ENCODE results near the gene NRCAM. TPM values are rescaled to one million over a fixed set of nuclear protein-coding genes. Genes with fewer than 3 reads are reported as not detected.

Gene NRCAM
- total and polyA plus RNA-seq, 10 of the 15 experiments (the other 5 are each of a cell fraction or from before 2014, with no cell fraction given) = 0.30 to 2.0 (median 1.0) TPM

DNA sequence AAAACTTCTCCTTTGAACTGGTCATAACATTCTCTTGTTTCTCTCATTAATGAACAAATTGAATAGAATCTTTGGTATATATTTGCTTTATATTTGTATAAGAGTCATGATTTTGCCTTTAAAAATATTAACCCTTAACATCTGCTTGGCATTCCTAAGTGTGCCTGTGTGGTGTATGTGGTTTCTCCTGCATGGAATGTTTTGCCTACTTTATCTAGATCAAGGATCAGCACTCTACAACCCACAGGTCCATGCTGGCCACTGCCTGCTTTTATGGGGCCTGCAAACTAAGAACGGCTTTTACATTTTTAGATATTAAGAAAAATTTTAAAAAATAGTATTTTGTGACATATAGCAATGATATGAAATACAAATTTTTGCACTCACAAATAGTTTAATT is 321.8 kb downstream of the NRCAM start:
- in situ Hi-C loops (cut with MboI) = no loop called here
- FAIRE-seq (no peak), ATAC-seq (no peak), DNase-seq (ENCODE audit: low read depth, low spot score) (no peak)
- no peak overlapping the region for H3K4me2 ChIP-seq (ENCODE audit: control insufficient read depth, insufficient read depth)
- no peak overlapping the region for H3K9ac ChIP-seq (ENCODE audit: control insufficient read depth, insufficient read depth, low read length)
- TF ChIP-seq IKZF2 (IDR thresholded peaks at IDR 0.05) = no peak
- no peak for TF ChIP-seq EGR1 (IDR thresholded peaks at IDR 0.05; ENCODE audit: borderline replicate concordance in 1 of 2, low read depth in 2 of 2, low read length in 2 of 2)
- TF ChIP-seq NFYB (IDR thresholded peaks at IDR 0.05; ENCODE audit: insufficient read depth, low read depth, low read length) = no peak
- TF ChIP-seq SREBF2 (IDR thresholded peaks at IDR 0.05; ENCODE audit: low read length) = no peak
- no peak for TF ChIP-seq MXI1 (IDR thresholded peaks at IDR 0.05; ENCODE audit: low read depth, low read length)
- TF ChIP-seq, protein P1, sequence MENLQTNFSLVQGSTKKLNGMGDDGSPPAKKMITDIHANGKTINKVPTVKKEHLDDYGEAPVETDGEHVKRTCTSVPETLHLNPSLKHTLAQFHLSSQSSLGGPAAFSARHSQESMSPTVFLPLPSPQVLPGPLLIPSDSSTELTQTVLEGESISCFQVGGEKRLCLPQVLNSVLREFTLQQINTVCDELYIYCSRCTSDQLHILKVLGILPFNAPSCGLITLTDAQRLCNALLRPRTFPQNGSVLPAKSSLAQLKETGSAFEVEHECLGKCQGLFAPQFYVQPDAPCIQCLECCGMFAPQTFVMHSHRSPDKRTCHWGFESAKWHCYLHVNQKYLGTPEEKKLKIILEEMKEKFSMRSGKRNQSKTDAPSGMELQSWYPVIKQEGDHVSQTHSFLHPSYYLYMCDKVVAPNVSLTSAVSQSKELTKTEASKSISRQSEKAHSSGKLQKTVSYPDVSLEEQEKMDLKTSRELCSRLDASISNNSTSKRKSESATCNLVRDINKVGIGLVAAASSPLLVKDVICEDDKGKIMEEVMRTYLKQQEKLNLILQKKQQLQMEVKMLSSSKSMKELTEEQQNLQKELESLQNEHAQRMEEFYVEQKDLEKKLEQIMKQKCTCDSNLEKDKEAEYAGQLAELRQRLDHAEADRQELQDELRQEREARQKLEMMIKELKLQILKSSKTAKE (IDR thresholded peaks at IDR 0.05; ENCODE audit: low read depth, poor library complexity, severe bottlenecking) = no peak
- no peak for TF ChIP-seq SIX5 (IDR thresholded peaks at IDR 0.05; ENCODE audit: low read depth, low read length, severe bottlenecking)
- TF ChIP-seq HDAC6 (IDR thresholded peaks at IDR 0.05; ENCODE audit: unreplicated experiment) = no peak
- TF ChIP-seq KLF5 (IDR thresholded peaks at IDR 0.05; ENCODE audit: partially characterized antibody) = no peak
- no peaks in the 10 kb centered on the region for H3K79me2 ChIP-seq (ENCODE audit: control insufficient read depth, insufficient read depth, low read length)
- no peaks in the 10 kb centered on the region for H4K20me1 ChIP-seq (ENCODE audit: control insufficient read depth, insufficient read depth)
- no peak overlapping the region for H3K4me3 ChIP-seq
- BruUV-seq (replicated peaks) = no TSS peak
- SMC1A ChIA-PET (ENCODE audit: uncharacterized antibody, unreplicated experiment) = interaction anchor here (1.5 to 10.3 kb wide), 5 partner anchors 10 to 101 kb away, joined by 3 to 122 read pairs (median 43); no protein-coding TSS in a partner anchor
- H3K4me1 ChIP-seq (ENCODE audit: control insufficient read depth, insufficient read depth, low read length) = peaks cover 18% of the 10 kb centered on the region
- H3K9me3 ChIP-seq (replicated peaks; ENCODE audit: control insufficient read depth, insufficient read depth, low read length) = no peaks in the 10 kb centered on the region; the same call in 2 of the 3 replicates
- CTCF ChIA-PET = interaction anchor here (1.2 to 8.3 kb wide), 6 partner anchors 10 to 21 kb away, joined by 3 to 85 read pairs (median 12); no protein-coding TSS in a partner anchor
- RAD21 ChIA-PET (ENCODE audit: unreplicated experiment) = interaction anchor here (1.6 to 8.2 kb wide), 4 partner anchors 8 to 21 kb away, joined by 6 to 65 read pairs (median 19); no protein-coding TSS in a partner anchor
- no peaks in the 10 kb centered on the region for H3K27me3 ChIP-seq (replicated peaks in 1 of 2; ENCODE audit: control insufficient read depth in 2 of 2, insufficient read depth in 2 of 2, low read length in 1 of 2)
- no peaks in the 10 kb centered on the region for H3K36me3 ChIP-seq (ENCODE audit: control insufficient read depth in 2 of 2, insufficient read depth in 2 of 2, low read length in 1 of 2)
- POLR2A ChIA-PET = interaction anchor here (0.6 to 5.0 kb wide), 4 partner anchors 9 to 965 kb away, joined by 3 to 31 read pairs (median 10); partner anchors contain the start of gene HBP1
- H3K27ac ChIP-seq (ENCODE audit: control insufficient read depth, insufficient read depth) = peak overlapping the region; percentile 59; the same call in 1 of the 2 replicates
- H2AFZ ChIP-seq (ENCODE audit: control insufficient read depth, low read depth, low read length) = no peak overlapping the region
- 93% methylated on average over 1 of the region's 1 CpG for WGBS (ENCODE audit: insufficient coverage, insufficient replicate concordance, low lambda C conversion rate, missing lambda C conversion rate)
- intact Hi-C loops (cut with micrococcal nuclease; ENCODE audit: unreplicated experiment) = no loop called here
